Activated T-cell treated with anti-CD3 and anti-CD28 coated beads for 24 hours (primary cell): ENCODE data around the gene LCORL.
"Not testable (repeated sequence)": the region's sequence is repeated elsewhere in the genome, so short reads cannot be mapped to it uniquely, and the experiment has no call there.

Experiments used
- DNase-seq: peaks from one replicate; pipeline ENCODE4 v3.0.0-alpha.2; 2020; ENCODE audit warnings: low read depth

LCORL gene

DNA sequence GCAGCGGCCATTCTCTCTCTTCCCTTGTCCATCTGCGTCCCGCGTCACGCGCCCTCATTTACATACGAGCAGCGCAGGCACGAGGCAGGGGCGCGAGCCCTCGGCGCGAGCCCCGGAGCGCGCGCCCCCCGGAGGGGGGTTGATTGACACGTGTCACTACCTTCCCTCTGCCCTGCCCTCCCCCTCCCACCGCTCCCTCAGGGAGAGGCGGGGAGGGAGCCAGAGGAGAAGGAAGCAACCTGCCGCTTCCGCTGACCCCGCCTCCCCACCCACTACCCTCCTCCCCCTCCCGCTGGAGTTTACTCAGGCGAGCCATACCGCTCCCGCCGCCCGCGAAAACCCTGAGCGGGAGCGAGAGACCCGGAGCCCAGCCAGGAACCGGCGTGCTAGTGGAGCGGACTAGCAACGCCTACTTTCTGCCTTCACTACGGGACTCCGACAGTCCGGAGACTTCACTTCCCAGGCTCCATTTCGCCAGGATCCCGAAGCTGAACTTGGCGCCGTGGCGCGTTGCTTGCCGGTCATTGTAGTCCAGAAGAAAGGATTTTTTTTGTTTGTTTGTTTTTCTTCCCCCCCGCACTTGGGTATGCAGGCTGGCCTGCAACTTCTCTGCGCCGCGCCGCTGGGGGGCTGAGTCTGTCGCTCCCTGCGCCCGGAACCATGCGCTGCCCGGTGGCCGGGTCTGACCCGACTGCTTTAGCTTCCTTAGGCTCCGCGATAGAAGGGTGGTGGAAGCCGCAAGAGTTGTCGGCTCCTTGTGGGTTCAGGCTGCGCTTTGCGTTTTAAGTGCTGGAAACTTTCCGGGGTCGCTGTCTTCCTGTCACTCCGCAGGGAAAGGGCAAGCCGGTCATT lies at the start of gene LCORL:
LCORL (minus strand) TSS at position 36 of the 852 bp plus-strand sequence; CDS start at position 32, 4 bp downstream.
- DNase-seq, result peak; percentile 82

DNA sequence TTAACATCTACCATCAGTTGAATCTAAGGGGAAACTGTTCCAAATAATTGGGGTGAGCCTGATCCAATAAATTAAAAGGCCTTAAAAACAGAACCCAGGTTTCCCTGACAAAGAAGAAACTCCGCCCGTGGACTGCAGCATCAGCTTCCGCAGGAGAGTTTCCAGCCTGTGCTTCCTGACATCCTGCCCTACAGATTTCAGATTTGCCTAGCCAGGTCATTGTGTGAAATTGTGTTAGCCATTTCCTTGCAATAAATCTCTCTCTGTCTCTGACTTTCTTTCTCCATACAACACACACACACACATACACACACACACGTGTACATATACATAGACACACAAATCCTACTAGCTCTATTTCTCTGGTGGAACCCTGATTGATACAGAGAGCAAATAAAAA lies 48.3 kb upstream of the LCORL start:
- DNase-seq, result no peak

DNA sequence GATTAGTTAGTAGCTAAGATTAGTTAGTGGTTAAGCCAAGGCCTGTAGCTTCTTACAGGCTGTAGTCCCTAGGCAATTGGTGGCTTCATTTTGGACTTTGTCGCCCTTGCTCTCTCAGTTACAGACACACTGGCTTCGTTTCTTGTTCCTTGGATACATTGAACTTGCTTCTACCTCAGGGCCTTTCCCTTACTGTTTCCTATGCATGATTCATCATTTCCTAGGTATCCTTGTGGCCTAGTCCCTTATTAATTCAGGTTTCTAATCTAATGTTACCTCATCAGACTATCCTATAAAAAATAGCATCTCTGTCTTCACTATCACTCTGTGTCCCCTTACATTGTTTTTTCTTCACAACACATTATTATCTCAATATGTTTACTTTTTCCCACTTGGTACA lies 45.5 kb upstream of the LCORL start:
- no peak for DNase-seq

DNA sequence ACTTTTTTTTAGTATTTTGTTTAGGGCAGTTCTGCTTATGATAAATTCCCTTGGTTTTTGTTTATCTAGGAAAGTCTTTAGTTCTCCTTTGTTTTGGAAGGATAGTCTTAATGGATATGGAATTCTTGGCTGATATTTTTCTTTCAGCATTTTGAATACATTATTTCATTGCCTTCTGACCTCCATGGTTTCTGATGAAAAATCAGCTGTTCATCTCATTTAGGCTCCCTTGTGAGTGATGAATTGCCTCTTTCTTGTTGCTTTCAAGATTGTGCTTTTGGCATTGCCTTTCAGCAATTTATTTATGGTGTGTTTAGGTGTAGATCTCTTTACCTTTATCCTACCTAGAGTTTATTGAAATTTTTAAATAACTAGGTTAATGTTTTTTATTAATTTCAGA lies 41.5 kb upstream of the LCORL start:
- DNase-seq, result no peak

DNA sequence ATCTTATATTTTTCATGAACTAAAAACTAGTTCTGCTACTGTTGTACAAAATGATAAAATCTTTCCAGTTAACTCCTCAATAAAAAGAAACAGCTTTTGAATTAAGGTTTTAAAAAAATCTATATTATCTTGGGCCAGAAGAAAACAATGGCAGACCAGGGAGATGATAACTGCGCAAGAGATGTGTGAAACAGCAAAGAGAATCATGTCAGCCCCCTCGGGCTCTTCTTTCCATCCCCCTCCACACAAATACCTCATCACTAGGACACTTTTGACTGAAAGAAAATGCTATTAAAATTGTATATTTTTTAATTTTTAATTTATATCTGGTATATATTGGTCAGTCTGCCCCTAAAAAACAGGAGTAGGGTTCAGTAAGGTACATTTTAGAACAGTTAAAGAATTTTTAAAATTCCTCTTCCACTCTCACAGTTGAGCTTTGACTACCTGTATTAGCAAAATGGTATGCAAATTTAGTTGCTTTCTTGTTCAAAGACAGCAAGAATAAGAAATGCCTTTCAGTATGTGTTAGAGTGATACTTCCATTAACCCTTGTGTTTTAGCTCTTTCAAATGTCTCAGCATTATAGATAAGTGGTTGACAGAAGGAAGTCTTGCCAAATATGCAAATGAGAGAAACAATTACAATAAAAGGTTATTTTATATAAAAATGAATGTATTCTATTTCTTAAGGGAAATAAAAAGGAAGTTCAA lies 36.4 kb upstream of the LCORL start:
- DNase-seq, result no peak

DNA sequence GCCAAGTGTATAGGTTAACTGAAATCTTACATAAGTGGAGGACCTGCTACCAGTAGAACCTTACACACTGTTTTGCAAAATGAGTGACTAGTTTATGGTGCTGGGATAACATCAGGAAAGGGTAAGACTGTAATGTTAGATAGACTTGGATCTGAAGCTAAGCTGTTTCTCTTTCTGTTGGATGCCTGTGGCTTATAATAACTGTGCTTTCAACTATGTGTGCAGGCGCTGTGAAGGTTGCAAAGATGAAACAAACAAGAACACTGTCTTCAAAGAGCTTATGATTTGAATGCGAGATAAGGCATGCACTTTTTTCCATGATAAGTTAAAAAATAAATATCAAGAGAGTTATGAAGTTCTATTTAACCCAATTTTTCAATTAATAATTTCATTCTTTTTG lies 34.5 kb upstream of the LCORL start:
- DNase-seq, result no peak

DNA sequence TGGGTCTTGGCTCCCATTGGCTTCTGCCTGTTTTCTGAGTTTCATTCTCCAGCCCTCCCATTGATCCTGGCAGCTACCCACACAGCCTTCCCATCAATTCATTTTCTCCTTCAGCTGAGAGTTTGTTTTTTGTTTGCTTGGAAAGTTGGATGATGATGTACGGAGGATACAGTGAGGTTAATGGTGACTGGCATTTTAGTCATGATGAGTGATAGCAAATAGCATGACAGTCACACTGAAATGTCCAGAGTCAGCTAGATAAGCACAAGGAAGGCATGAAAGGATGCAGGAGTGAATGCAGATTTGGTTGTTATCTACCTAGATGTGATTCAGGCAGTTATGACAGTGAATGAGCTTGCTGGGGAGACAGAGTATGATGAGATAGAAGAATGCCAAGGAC lies 30.6 kb upstream of the LCORL start:
- DNase-seq, result no peak

DNA sequence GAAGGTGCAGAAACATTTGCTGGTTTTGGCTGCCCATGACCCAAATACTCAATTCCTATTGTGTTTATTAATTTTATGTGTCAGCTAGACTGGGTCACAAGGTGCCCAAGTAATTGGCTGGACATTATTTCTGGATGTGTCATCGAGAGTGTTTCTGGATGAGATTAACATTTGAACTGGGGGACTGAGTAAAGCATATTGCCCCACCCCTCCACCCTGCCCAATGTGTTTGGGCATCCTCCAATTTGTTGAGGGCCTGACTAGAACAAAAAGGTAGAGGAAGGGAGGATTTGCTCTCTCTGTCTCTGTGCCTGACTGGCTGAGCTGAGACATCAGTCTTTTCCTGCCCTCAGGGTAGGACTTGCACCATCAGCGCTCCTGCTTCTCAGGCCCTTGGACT lies 29.7 kb upstream of the LCORL start:
- no peak for DNase-seq

DNA sequence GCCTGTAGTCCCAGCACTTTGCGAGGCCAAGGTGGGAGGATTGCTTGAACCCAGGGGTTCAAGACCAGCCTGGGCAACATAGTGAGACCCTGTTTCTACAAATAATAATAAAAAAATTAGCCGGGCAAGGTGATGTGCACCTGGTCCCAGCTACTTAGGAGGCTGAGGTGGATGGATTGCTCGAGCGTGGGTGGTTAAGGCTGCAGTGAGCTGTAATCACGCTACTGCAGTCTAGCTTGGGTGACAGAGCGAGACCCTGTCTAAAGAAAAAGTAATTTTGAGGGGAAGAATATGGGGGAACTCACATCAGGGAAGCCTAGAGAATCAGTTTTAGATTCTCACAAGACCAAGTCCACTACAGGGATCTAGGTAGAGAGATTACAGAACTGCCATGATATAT lies 28.9 kb upstream of the LCORL start:
- DNase-seq, result no peak

DNA sequence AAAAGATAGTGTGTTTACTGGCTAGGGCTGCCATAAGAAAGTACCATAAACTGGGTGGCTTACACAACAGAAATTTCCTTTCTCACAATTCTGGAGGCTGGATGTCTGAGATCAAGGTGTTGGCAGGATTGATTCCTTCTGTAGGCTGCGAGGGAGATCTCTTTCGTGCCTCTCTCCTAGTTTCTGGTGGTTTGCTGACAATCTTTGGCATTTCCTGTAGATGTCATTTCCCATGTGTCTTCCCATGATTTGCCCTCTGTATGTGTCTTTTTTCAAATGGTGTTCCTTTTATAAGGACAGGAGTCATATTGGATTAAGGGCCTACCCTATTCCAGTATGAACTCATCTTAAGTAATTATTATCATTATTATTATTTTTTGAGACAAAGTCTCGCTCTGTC lies 27.9 kb upstream of the LCORL start:
- no peak for DNase-seq

DNA sequence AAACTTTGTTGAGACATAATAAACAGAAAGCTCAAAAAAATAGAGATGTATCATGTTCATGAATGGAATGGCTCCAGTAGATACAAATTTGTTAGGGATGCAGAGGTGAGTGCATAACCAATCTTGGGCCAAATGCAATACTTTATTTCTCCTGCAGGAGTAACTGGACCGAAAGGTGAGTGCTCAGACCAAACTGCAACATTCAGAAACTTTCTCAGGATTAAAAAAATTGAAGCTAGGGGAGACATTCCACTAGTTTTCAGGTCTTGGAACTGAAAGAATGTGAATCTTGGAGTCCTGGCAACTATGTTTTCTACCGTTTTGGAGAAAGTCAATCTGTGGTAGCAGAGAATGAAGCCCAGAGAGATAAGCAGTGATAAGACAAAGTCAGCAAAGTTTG lies 21.2 kb upstream of the LCORL start:
- no peak for DNase-seq

DNA sequence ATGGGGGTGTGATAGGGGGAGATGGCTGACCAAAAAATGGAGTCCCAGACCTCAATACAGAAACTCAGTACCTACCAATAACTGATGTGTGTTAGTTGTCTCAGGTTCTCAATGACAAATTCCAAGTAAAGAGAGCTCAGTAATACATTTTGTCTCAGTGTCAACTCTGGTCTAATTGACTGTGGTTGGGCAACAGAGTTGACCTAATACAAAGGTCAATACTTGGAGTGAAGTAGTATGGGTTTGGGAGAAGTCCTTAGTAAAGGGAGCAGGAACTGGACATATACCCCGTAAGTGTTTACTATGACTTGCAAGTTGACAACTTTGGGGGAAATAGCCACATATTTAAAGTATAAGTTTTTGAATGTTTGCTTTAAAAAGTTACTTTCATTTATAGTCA lies 20.5 kb upstream of the LCORL start:
- no peak for DNase-seq

DNA sequence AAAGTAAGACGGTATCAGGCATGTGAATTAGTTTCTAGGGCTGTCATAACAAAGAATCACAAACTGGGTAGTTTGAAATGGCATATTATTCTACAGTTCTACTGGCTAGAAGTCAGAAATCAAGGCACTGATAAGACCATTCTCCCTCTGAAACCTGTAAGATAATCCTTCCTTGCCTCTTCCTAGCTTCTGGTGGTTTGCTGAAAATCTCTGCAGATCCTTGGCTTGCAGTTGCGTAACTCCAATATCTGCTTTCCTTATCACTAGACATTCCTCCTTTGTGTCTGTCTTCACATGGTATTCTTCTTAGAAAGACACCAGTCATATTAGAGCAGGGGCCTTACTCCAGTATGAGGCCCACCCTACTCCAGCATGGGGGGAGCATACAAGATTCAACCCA lies 19.6 kb upstream of the LCORL start:
- DNase-seq, result no peak

DNA sequence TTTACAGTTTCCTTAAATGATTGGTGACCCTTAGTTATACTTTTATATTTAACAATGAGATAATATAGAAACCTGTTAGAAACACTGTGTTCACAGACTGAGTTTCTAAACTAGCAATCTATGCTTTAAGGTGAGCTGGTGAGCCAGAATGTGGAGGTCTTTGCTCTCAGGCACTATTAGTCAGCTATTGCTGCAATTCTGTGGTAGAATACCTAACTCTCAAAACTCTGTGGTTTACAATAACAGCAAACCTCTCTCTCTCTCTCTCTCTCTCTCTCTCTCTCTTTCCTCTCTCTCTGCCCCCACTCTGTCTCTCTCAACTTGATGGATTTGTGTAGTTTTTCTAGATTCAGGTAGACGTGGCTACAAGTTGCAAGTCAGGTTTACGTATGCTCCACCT lies 17.6 kb upstream of the LCORL start:
- no peak for DNase-seq

DNA sequence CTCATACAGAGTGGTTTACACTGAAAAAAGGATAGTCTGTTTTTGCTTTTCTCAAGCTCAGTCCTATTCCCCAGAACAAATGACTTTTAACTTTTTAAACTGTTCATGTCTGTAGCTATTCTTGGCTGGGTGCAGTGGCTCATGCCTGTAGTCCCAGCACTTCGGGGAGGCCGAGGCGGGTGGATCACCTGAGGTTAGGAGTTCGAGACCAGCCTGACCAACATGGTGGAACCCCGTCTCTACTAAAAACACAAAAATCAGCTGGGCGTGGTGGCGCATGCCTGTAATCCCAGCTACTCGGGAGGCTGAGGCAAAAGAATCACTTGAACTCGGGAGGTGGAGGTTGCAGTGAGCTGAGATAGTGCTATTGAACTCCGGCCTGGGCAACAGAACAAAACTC lies 14.8 kb upstream of the LCORL start:
- DNase-seq, result not testable (repeated sequence)

DNA sequence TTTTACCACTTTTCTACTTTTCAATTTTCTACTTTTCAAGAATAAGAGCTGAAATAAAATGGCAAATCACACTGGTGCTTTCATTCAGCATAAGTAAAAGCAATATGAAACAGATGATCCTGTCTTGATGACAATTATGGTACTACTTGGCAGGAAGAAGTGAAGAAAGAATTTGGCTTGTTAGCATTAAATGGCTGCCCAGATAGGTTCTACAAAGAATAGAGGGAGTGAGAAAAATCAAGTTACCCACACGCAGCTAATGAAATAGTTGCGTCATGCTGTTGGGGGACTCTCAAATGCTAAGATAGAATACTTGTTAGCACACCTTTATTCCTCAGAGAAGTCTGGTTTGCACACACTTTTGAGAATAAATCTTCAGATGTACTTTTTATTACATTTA lies 12.5 kb upstream of the LCORL start:
- DNase-seq, result no peak

DNA sequence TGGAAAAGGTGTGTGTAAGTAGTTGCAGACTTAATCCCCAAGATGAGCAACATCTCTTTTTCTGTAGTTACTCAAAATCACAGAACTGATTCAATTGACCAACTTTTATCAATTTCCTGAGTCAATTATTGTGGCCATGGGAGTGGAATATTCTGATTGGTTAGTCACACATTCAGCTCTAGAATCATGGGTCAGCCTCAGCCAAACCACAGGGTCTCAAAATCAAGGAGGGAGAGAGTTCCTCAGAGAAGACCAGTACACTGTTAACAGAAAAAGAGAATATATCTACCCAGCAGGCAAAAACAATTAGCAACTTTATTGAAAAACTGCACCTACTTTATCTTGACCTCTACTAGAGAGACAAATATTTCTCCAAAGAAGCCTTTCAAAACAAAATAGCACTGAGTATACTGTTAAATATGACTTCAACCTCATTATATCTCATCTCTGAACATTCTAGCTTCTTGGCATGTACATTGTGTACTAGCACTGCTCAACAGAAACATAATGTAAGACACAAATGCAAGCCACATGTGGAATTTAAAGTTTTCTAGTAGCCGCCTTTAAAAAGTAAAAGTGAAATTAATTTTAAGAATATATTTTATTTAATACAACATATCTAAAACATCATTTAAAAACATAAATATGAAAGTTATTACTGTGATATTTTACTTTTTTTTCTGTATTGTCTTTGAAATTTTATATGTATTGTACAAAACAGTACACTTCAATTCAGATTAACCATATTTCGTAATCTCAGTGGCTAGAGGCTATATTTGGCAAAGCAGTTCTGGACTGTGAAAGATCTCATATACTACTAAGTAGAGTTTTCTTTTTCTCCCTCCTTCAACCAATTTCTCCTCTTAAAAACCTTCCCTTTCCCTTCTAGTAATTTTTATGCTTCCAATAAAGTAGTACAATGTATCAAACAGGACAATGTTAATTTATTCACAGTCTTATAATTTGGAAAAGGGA lies 11.8 kb upstream of the LCORL start:
- no peak for DNase-seq

DNA sequence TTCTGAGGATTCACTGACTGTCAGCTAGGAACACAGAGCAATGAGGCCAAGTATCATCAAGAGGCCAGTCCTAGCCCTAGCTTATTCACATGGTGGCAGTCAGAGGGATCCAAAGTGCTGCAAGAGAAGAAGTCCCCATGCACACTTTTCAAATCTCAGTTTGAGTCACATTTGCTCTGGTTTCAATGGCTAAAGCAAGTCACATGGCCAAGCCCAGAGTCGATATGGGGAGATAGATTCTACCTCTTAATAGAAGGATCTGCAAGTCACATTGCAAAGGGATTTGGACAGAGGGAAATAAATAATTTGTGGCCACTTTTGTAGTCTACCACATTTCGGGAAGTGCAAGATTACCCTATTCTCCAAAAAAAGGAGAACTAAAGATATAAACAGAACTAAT lies 3.7 kb upstream of the LCORL start:
- no peak for DNase-seq

DNA sequence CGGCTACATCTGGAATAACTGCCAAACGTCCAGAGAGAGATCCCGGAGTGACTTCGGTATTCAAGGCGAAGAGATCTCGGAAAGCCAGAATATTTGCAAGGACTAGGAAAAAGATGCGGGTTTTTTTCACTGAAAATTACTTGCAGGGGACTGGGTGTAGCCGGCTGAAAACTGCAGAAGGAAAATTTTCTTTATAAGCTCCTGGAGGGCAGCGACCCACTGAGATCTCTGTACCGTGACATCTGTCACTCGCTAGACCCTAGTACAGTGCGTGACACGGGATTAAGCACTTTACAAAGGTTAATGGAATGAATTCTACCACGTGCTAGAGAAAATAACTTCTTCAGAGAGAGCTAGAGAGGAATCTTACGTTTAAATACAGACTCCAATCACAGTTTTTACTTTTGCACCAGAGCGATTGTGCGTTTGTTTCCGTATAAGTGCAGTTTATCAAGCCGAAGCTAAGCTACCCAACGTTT lies 1.1 kb upstream of the LCORL start:
- no peak for DNase-seq

DNA sequence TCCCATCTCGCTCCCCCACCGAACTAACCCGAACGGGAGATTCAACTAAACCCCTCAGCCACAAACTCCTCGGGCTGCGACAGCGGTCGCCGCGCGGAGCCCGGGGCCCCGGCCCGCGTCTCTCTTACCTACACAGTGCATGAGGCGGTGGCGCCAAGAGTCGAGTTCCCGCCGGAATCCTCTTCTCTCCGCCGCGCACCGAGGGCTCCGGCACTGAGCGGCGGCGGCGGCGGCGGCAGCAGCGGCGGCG lies 160 bp downstream of the LCORL start:
- DNase-seq, result no peak

DNA sequence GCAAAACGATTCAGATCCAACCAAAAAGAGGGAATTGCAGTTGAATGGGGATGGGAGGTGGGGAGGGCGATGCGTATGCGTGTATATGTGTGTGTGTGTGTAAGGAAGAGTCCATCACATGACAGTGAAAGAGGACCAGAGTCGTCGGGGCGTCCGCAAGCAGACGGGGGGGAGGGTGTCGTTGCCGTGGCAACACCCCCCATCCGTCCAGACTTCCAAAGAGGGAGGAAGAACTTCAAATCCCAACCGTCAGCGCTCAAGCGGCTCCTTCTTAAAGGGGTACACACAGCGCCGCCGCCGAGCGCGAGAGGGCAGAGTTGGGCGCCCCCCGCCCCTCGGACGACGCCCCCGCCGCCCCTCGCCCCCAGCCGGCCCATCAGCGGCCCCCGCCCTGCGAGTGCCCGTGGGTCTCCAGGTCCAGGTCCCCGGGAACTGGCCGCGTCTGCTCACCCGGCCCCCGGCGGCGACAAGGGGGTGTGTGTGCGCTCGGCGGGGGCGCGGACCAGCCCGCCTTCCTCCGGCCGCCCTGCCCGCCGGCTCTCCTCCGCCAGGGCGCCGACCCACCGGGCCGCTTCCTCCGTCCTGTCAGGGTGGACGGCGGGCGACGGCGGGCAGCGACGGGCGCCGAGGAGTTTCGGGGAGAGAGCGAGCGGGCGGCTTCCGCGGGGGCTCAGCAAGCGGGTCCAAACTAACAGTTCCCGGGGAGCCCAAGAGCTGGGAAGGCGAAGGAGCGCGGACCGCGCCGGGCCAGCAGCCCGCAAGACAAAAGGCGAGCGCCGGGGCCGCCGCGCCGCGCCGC lies 685 bp downstream of the LCORL start:
- DNase-seq, result peak; percentile 17

DNA sequence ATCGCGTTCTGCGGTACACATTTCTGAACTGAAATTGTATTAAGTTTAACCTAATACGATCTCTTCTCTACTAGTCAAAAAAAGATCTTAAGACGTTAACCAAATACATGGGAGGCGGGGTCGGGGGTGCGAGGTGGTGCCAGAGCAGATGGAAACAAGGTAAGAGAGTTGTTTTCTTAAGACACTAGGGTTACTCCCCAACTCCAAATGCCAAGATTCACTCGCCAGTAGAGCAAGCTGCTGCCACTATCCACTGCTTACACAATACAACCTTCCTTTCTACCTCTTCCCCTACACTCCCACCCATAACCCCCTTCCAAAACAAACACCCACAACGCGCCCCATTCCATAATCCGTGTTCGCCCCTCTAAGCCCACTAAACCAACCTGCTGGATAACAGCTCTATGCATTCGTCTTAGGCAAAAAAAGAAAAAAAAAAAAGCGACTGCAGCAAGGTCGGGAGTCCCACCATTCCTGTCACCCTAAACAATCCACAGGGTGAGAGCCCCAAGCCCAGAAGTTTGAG lies 1.3 kb downstream of the LCORL start:
- DNase-seq, result no peak
